Gastroesophageal sphincter (tissue), 3 donors: ENCODE data around the gene LYRM7.

Experiments used
- CTCF ChIP-seq, 4 experiments: fragments of 200-600 bp in 2 of 4; fragments of 450-650 bp in 2 of 4; sonication (generic) in 1 of 4; IDR thresholded peaks; one replicate each; pipeline ENCODE4 v1.5.1; 2017 to 2019; ENCODE audit warnings: antibody characterized with exemption in 4 of 4, mild to moderate bottlenecking in 2 of 4, moderate library complexity in 2 of 4
- POLR2A ChIP-seq, 2 donors: fragments of 450-650 bp; IDR thresholded peaks; one replicate each; pipeline ENCODE4 v1.6.1; 2017; ENCODE audit warnings: antibody characterized with exemption in 2 of 2, mild to moderate bottlenecking in 2 of 2, moderate library complexity in 1 of 2
- POLR2AphosphoS5 ChIP-seq: sonication (generic); formaldehyde crosslinking; IDR thresholded peaks from one replicate; pipeline ENCODE4 v1.6.1; 2017; ENCODE audit warnings: antibody characterized with exemption

- no peak for TF ChIP-seq CTCF (IDR thresholded peaks at IDR 0.05)
- TF ChIP-seq POLR2AphosphoS5: no peak
- TF ChIP-seq POLR2A (IDR thresholded peaks at IDR 0.05): no peak
Observed at GRCh38 chr5:131171276-131171810, 599 bp downstream of the LYRM7 start.
